Embryonic facial prominence (tissue), 1 donor: ENCODE measurements around the gene PROSER3.

Experiments
- DNase-seq: peaks from one replicate; pipeline ENCODE4 v3.0.0-alpha.2; 2016; ENCODE audit errors: extremely low spot score

PROSER3 gene

GRCh38 chr19:35738021-35738886 lies 19.7 kb upstream of the PROSER3 start:
- DNase-seq = no peak

- no peak for DNase-seq
Observed at GRCh38 chr19:35738887-35739229, 19.1 kb upstream of the PROSER3 start.

- DNase-seq = no peak
Observed at GRCh38 chr19:35739275-35740107, 18.5 kb upstream of the PROSER3 start.

GRCh38 chr19:35740108-35740422 lies 17.9 kb upstream of the PROSER3 start:
- DNase-seq = no peak

GRCh38 chr19:35740423-35741202 lies 17.4 kb upstream of the PROSER3 start:
- DNase-seq = peak; percentile 96

GRCh38 chr19:35741203-35741515 lies 16.8 kb upstream of the PROSER3 start:
- no peak for DNase-seq

- no peak for DNase-seq
Observed at GRCh38 chr19:35742121-35742724, 15.8 kb upstream of the PROSER3 start, which contains the start of gene IGFLR1. IGFLR1 (minus strand) TSS chr19:35742452; CDS start chr19:35741180, 1,272 bp downstream.

GRCh38 chr19:35743640-35744429 lies 14.1 kb upstream of the PROSER3 start:
- DNase-seq = no peak

- DNase-seq = peak; percentile 94
Observed at GRCh38 chr19:35744430-35745327, 13.3 kb upstream of the PROSER3 start.

- peak; percentile 98 for DNase-seq
Observed at GRCh38 chr19:35745328-35746086, 12.5 kb upstream of the PROSER3 start, which contains the start of the genes PSENEN and U2AF1L4. PSENEN (plus strand) TSS chr19:35745651; CDS start chr19:35745931, 280 bp downstream. U2AF1L4 (minus strand) TSS chr19:35745418; CDS start chr19:35745391, 27 bp downstream.

GRCh38 chr19:35746087-35746462 lies 11.9 kb upstream of the PROSER3 start:
- no peak for DNase-seq

- no peak for DNase-seq
Observed at GRCh38 chr19:35746531-35746930, 11.4 kb upstream of the PROSER3 start.

- peak; percentile 97 for DNase-seq
Observed at GRCh38 chr19:35748106-35749020, 9.6 kb upstream of the PROSER3 start, which contains the start of gene LIN37. LIN37 (plus strand) TSS chr19:35748576; CDS start chr19:35748725, 149 bp downstream.

- peak; percentile 2 for DNase-seq
Observed at GRCh38 chr19:35750167-35750566, 7.8 kb upstream of the PROSER3 start.

- peak; percentile 1 for DNase-seq
Observed at GRCh38 chr19:35751839-35752745, 5.9 kb upstream of the PROSER3 start.

GRCh38 chr19:35752746-35753350 lies 5.1 kb upstream of the PROSER3 start:
- peak; percentile 4 for DNase-seq
